RWPE1 (cell line): Measurements from ENCODE around the gene SLC22A13.
"Not testable (repeated sequence)": the region's sequence is repeated elsewhere in the genome, so short reads cannot be mapped to it uniquely, and the experiment has no call there.

Source experiments
- CTCF ChIA-PET: fragments of 350-600 bp; sonication (Branson Sonifier 250); formaldehyde crosslinking; extraction: SDS; loops from one replicate; lab custom pipeline; 2021; lab: Yijun Ruan, JAX
- POLR2A ChIA-PET: fragments of 400-600 bp; formaldehyde crosslinking; extraction: SDS; loops from one replicate; lab custom pipeline; 2020; ENCODE audit warnings: antibody characterized with exemption; ENCODE audit not compliant: low non-redundant PET; lab: Yijun Ruan, JAX
- DNase-seq: peaks from one replicate; pipeline ENCODE4 v3.0.0; 2012; ENCODE audit warnings: low spot score
- H3K27ac ChIP-seq: fragments of 450-650 bp; 2 replicates; pipeline ENCODE4 v1.5.1; 2017
- TF ChIP-seq, protein P1 (sequence below): fragments of 450-650 bp; conservative IDR thresholded peaks from 2 replicates; pipeline ENCODE4 v1.5.1; 2017; ENCODE audit warnings: low read depth, mild to moderate bottlenecking

SLC22A13 gene

DNA sequence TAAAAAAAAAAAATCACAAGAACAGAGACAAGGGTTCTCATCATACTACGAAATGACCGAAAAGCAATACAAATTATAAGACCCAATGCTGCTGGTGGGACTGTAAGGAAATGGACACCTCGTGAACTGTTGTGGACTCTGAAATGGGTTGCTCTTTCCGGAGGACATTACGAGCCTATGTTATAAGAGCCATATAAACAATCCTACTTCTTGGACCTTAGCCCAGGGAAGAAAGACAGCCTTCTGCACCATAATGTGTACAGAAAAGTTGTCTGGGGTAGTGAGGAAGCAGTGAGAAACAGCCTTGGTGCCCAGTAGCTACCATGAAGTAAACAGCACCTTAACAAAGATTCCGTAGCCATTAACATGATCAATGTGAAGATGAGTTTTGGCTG is 19.1 kb downstream of the SLC22A13 start:
- H3K27ac ChIP-seq = no peak overlapping the region
- DNase-seq = no peak
- TF ChIP-seq, protein P1, sequence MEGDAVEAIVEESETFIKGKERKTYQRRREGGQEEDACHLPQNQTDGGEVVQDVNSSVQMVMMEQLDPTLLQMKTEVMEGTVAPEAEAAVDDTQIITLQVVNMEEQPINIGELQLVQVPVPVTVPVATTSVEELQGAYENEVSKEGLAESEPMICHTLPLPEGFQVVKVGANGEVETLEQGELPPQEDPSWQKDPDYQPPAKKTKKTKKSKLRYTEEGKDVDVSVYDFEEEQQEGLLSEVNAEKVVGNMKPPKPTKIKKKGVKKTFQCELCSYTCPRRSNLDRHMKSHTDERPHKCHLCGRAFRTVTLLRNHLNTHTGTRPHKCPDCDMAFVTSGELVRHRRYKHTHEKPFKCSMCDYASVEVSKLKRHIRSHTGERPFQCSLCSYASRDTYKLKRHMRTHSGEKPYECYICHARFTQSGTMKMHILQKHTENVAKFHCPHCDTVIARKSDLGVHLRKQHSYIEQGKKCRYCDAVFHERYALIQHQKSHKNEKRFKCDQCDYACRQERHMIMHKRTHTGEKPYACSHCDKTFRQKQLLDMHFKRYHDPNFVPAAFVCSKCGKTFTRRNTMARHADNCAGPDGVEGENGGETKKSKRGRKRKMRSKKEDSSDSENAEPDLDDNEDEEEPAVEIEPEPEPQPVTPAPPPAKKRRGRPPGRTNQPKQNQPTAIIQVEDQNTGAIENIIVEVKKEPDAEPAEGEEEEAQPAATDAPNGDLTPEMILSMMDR = no peak
- ChIA-PET POLR2A (no interaction called here), CTCF (no interaction called here)

DNA sequence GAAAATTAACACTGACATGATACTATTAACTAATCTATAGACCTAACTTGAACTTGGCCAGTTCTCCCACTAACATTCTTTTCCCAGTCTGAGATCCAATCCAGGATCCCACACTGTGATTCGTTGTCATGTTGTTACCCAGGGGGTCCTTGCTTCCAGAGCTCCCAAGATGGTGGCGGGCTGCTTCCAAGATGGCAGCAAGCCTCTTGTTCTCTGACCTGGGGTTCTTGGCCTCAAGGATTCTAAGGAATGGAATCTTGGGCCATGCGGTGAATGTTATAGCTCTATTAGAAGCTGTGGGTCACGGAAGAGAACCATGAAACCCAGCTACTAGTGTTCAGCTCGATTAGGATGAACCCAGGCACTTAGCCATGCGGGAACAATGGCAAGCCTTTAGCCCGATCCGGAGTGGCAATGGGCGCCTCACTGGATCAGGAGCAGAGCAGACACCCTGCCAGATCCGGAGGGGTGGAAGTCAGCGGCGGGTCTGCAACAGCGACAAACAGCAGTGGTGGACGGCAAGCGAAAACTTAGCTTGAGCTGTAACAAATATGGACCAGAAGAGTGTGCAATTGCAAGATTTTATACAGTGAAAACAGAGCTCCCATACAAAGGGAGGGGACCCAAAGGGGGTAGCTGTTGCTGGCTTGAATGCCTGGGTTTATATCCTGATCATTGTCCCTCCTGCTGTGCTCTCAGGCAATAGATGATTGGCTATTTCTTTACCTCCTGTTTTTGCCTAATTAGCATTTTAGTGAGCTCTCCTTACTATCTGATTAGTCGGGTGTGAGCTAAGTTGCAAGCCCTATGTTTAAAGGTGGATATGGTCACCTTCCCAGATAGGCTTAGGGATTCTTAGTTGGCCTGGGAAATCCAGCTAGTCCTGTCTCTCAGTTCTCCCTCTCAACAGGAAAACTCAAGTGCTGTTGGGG is 23.9 kb downstream of the SLC22A13 start:
- H3K27ac ChIP-seq, POLR2A ChIA-PET, DNase-seq, CTCF ChIA-PET: not testable (repeated sequence)

DNA sequence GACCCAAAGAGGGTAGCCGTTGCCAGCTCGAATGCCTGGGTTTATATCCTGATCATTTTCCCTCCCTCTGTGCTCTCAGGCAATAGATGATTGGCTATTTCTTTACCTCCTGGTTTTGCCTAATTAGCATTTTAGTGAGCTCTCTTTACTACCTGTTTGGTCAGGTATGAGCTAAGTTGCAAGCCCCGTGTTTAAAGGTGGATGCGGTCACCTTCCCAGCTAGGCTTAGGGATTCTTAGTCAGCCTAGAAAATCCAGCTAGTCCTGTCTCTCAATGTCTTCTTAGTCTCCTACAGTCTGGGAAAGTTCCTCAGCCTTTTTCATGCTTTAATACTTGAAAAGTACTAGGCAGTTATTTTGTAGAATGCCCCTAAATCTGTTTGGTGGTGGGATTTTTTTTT is 31.4 kb downstream of the SLC22A13 start:
- POLR2A ChIA-PET, CTCF ChIA-PET, H3K27ac ChIP-seq: not testable (repeated sequence)

DNA sequence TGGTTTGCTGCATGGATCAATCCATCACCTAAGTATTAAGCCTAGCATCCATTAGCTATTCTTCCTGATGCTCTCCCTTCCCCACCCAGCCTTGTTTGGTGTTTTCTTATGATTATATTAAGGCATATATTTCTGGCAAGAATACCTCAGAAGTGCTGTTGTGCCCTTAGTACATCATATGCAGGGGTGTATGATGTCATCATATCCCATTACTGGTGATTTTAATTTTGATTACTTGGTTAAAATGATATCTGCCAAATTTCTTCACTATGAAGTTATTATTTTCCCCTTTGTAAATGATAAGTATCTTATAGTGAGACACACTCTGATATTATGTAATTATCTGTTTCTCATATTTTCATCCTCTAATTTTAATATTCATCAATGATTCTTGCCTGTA is 31.9 kb downstream of the SLC22A13 start:
- POLR2A ChIA-PET = no interaction called here
- DNase-seq = no peak
- CTCF ChIA-PET = no interaction called here

More for the DNA sequence above, 31.4 kb downstream of the SLC22A13 start:
- not testable (repeated sequence) for DNase-seq

DNA sequence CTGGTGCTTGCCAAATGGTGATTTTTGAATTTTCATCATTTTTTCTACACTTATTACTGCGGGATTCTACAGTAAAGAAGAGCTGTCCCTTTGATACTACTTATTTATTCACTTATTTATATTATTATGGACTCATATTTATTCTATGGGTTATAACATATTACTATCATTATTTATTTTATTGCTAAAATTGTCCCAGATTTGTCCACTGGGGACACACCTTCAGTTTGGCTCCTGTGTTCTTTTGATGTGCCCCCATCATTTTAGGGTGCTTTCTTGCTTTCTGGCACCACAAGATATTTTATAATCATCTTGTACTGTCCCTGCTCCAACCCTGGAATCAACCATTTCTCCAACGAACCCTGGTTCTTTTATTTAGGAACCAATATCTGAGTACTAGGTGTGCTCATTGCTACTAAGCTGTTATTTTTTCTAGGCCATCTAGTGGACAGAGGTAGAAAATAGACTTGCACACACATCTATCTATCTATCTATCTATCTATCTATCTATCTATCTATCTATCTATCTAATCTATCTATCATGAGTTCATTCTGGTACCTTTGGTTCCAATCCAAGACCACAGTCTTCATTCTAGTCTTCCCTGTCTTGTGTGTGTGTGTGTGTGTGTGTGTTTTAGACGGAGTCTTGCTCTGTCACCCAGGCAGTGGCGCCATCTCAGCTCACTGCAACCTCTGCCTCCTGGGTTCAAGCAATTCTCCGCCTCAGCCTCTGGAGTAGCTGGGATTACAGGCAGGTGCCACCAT is 32.5 kb downstream of the SLC22A13 start:
- CTCF ChIA-PET = interaction anchor here (0.7 kb wide), 2 partner anchors 33 to 267 kb away, joined by 3 to 4 read pairs; partner anchors contain the start of gene SLC22A13
- DNase-seq = peak; percentile 10
- H3K27ac ChIP-seq = no peak overlapping the region
- POLR2A ChIA-PET = no interaction called here
- TF ChIP-seq, protein P1 = peak; percentile 70

More for the DNA sequence above, 31.9 kb downstream of the SLC22A13 start:
- TF ChIP-seq, protein P1 = no peak
- no peak overlapping the region for H3K27ac ChIP-seq

DNA sequence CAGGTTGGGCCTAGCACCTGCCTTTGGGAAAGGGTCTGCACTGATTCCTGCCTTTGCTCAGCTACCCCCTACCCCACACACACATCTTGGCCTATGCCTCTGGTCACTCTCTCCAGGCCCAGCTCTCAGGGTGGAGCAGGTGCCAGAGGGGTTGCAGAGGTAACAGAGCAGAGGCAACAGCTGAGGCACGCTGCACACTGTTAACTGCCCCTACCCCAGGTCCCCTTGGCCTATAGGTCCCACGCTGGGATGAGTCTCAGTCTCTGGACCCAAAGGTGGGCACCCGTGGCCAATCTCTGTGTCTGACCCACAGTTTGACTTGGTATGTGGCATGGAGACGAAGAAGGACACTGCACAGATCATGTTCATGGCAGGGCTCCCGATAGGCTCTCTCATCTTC is 41.3 kb downstream of the SLC22A13 start:
- CTCF ChIA-PET = no interaction called here
- TF ChIP-seq, protein P1 = no peak
- H3K27ac ChIP-seq = no peak overlapping the region
- POLR2A ChIA-PET = no interaction called here
- DNase-seq = no peak

DNA sequence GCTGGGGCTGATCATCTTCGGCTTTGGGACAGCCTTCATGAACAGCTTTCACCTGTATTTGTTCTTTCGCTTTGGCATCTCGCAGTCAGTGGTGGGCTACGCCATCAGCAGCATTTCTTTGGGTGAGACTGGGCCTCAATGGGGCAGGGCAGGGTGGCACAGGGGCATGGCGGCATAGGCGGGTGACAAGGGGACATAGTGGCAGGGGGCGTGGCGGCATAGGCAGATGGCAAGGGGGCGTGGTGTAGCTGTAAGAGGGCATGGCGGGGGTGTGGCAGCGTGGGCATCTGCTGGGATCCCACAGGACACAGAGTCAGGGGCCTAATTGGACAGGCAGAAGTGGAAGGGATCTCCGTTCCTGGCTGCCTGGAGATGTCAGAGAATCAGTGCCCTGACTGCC is 42.0 kb downstream of the SLC22A13 start:
- ChIA-PET CTCF (no interaction called here), POLR2A (no interaction called here)
- H3K27ac ChIP-seq = no peak overlapping the region
- TF ChIP-seq, protein P1 = no peak
- no peak for DNase-seq
